Stomach (tissue), 9 donors: Measurements from ENCODE around the gene ITGA2. TPM values are rescaled to one million over a fixed set of nuclear protein-coding genes. Genes with fewer than 3 reads are reported as not detected.

Experiments used
- DNase-seq, 2 donors: peaks; one replicate each; pipeline versions ENCODE4 v3.0.0 to v3.0.0-alpha.2; 2013 to 2019
- H3K27ac ChIP-seq, 5 donors: fragments of 200-600 bp in 4 of 5; sonication (generic) in 4 of 5; one replicate each; pipeline ENCODE4 v1.5.1; 2013 to 2019; ENCODE audit warnings: mild to moderate bottlenecking in 1 of 5, moderate library complexity in 1 of 5
- H3K27me3 ChIP-seq, 3 donors: fragments of 200-600 bp; sonication (generic); one replicate each; pipeline ENCODE4 v1.5.1; 2017 to 2019; ENCODE audit warnings: mixed run types in 1 of 3
- H3K36me3 ChIP-seq, 4 donors: fragments of 200-600 bp; sonication (generic); 1 replicate in 3 of 4; 2 replicates in 1 of 4; pipeline ENCODE4 v1.5.1; 2016 to 2019
- H3K4me1 ChIP-seq, 4 donors: fragments of 200-600 bp; sonication (generic); one replicate each; pipeline ENCODE4 v1.5.1; 2016 to 2019
- H3K4me3 ChIP-seq, 4 donors: fragments of 200-600 bp; sonication (generic) in 3 of 4; one replicate each; pipeline ENCODE4 v1.5.1; 2016 to 2019; ENCODE audit warnings: mild to moderate bottlenecking in 1 of 4
- H3K9me3 ChIP-seq, 4 donors: fragments of 200-600 bp; sonication (generic); one replicate each; pipeline ENCODE4 v1.5.1; 2016 to 2019
- EP300 ChIP-seq: sonication (generic); formaldehyde crosslinking; IDR thresholded peaks from one replicate; pipeline ENCODE4 v1.6.1; 2017; ENCODE audit warnings: antibody characterized with exemption
- POLR2A ChIP-seq, 4 donors: fragments of 450-650 bp; IDR thresholded peaks; one replicate each; pipeline ENCODE4 v1.6.1; 2016; ENCODE audit warnings: antibody characterized with exemption in 4 of 4, control low read depth in 2 of 4, mild to moderate bottlenecking in 1 of 4, moderate library complexity in 1 of 4
- POLR2AphosphoS5 ChIP-seq, 3 donors: sonication (generic); formaldehyde crosslinking; IDR thresholded peaks; one replicate each; pipeline ENCODE4 v1.6.1; 2016; ENCODE audit warnings: antibody characterized with exemption in 3 of 3
- WGBS, 5 donors: extraction: QIAGEN DNeasy Blood & Tissue Kit in 3 of 5; methylation state at CpG; one replicate each; pipeline versions ENCODE4 v1.1.5 to v1.1.7; 2013 to 2018; 5-methylcytosine and 5-hydroxymethylcytosine counted together
- intact Hi-C: fragments of 100-400 bp; cut with DNase I; formaldehyde crosslinking; loops from one replicate; pipeline ENCODE4 v1.15.1; 2023; ENCODE audit warnings: low total_unique reads
- polyA plus RNA-seq, 3 donors: library from polyadenylated mRNA; stranded (reverse); fragments of 200-250 nt; gene quantifications; one replicate each; pipeline ENCODE4 v1.2.3, GENCODE V29; 2013
- total RNA-seq, 5 donors: library from RNA; depleted of rRNA; stranded (reverse); fragments of >200 nt; gene quantifications; one replicate each; pipeline versions ENCODE4 v1.1.0 to v1.2.3, GENCODE V29; 2014 to 2016
- TF ChIP-seq, protein P1 (sequence below), 7 experiments: fragments of 450-650 bp in 4 of 7; fragments of 200-600 bp in 3 of 7; sonication (generic) in 3 of 7; IDR thresholded peaks; one replicate each; pipeline ENCODE4 v1.5.1; 2016 to 2019; ENCODE audit warnings: antibody characterized with exemption in 7 of 7, control low read depth in 2 of 7, mild to moderate bottlenecking in 1 of 7
- donor health status: healthy with polysubstance abuse.
- donor health status: Bipolar disorder and iron deficiency.
- donor health status: healthy.

The ITGA2 gene
- total and polyA plus RNA-seq, 8 donors: 0.58 to 8.3 (median 3.3) TPM

DNA sequence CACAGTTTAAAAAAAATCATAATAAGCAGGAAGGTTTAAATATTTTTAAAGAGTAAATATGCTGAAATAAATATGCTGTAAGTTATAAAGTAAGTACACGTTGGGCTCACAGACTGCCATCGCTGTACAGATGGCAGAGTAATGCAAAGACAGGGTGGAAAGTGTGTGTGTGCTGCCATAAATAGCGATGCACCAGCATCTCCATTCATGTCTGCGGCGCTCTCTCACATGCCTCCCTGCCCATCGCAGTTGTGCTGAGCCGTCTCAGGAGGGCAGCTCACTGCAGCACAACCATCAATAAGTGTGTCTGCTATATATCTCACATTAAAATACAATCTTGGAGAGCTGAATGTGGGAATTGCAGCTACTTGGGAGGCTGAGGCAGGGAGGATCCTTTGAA is 106.1 kb downstream of the ITGA2 start:
- intact Hi-C loops: loop anchor here (5.0 kb wide), 1 partner anchor 143 kb away; no protein-coding TSS in a partner anchor
- Histone ChIP-seq H3K9me3 (no peaks in the 10 kb centered on the region), H3K27me3 (no peaks in the 10 kb centered on the region), H3K27ac (no peak overlapping the region), H3K36me3 (peaks cover 19 to 61% (median 46%) of the 10 kb centered on the region in 4 donors), H3K4me1 (peaks cover 0 to 12% (median 0%) of the 10 kb centered on the region in 4 donors), H3K4me3 (no peak overlapping the region)
- DNase-seq: no peak
- 80 to 89% (median 86%) methylated on average over 6 to 7 of the region's 7 CpGs for WGBS, 5 donors
- TF ChIP-seq POLR2AphosphoS5 (IDR thresholded peaks at IDR 0.05) (no peak), EP300 (no peak), POLR2A (IDR thresholded peaks at IDR 0.05) (no peak)
- TF ChIP-seq, protein P1, sequence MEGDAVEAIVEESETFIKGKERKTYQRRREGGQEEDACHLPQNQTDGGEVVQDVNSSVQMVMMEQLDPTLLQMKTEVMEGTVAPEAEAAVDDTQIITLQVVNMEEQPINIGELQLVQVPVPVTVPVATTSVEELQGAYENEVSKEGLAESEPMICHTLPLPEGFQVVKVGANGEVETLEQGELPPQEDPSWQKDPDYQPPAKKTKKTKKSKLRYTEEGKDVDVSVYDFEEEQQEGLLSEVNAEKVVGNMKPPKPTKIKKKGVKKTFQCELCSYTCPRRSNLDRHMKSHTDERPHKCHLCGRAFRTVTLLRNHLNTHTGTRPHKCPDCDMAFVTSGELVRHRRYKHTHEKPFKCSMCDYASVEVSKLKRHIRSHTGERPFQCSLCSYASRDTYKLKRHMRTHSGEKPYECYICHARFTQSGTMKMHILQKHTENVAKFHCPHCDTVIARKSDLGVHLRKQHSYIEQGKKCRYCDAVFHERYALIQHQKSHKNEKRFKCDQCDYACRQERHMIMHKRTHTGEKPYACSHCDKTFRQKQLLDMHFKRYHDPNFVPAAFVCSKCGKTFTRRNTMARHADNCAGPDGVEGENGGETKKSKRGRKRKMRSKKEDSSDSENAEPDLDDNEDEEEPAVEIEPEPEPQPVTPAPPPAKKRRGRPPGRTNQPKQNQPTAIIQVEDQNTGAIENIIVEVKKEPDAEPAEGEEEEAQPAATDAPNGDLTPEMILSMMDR (IDR thresholded peaks at IDR 0.05): no peak

DNA sequence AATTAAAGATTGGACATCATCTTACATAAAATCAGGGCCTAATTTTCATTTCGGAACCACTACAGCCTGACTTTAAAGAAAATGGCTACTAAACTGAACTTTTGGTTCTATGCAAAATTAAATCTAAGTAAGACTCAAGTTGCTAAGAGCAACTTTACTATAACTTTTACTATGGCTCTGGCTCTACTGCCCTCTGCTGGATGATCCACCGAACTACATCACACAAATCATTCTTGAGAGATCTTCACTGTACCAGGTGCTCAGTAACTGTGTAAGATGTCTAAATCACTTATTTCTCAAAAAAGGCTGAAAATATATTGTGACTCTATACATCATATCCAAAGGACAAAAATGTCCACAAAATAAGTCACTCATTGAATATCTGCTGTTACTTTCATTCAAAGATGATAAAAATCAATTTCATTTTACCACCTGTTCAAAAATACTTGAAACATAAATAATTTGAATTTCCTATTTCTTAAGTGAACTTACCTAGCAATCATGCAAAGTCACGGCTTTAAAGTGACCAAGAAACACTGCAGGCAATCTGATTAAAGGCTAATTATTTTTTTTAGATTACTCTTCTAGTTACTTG is 106.9 kb downstream of the ITGA2 start:
- Histone ChIP-seq H3K4me3 (no peak overlapping the region), H3K36me3 (peaks cover 22 to 67% (median 53%) of the 10 kb centered on the region in 4 donors), H3K27me3 (no peaks in the 10 kb centered on the region), H3K4me1 (peaks cover 0 to 11% (median 0%) of the 10 kb centered on the region in 4 donors), H3K9me3 (no peaks in the 10 kb centered on the region), H3K27ac (no peak overlapping the region)
- peak; percentile 68 to 83 for DNase-seq
- 7 to 20% (median 15%) methylated on average over 3 of the region's 3 CpGs for WGBS, 5 donors
- intact Hi-C loops: loop anchor here (5.0 kb wide), 1 partner anchor 144 kb away; no protein-coding TSS in a partner anchor
- peak in 1 of 3 donors; percentile 9 for TF ChIP-seq POLR2AphosphoS5 (IDR thresholded peaks at IDR 0.05)
- TF ChIP-seq, protein P1 (IDR thresholded peaks at IDR 0.05): peak in 5 of 7 experiments; percentile 57 to 88 (median 84)
- TF ChIP-seq EP300: no peak

DNA sequence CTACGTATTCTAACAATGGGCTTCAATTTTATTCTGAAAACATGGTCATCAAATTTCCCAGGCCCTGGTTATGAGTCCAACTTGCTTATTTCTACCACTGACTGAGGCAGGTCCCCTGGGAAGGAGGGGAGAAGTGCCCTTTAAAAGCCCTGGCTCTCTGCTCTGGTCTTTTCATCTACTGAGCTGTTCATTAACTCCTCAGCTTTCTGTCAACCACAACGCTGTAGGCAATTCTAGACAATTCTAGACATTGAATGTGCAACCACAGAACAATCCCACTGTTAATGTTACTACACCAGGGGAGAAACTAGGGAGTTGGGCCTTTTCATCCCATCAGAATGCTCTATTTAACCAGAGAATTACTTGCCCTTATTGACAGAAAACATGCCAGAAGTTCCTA is 110.4 kb downstream of the ITGA2 start:
- peaks cover 28 to 87% (median 84%) of the 10 kb centered on the region in 4 donors for H3K36me3 ChIP-seq
- no peak for DNase-seq
- H3K27ac ChIP-seq: no peak overlapping the region
- no peak overlapping the region for H3K4me3 ChIP-seq
- intact Hi-C loops: loop anchor here (5.0 kb wide), 1 partner anchor 147 kb away; no protein-coding TSS in a partner anchor
- H3K4me1 ChIP-seq: no peaks in the 10 kb centered on the region
- 54 to 72% (median 65%) methylated on average over 2 of the region's 2 CpGs for WGBS, 5 donors
- H3K9me3 ChIP-seq: no peaks in the 10 kb centered on the region
- TF ChIP-seq POLR2A (IDR thresholded peaks at IDR 0.05) (no peak), POLR2AphosphoS5 (IDR thresholded peaks at IDR 0.05) (no peak), EP300 (no peak)
- TF ChIP-seq, protein P1 (IDR thresholded peaks at IDR 0.05): no peak
- H3K27me3 ChIP-seq: no peaks in the 10 kb centered on the region

DNA sequence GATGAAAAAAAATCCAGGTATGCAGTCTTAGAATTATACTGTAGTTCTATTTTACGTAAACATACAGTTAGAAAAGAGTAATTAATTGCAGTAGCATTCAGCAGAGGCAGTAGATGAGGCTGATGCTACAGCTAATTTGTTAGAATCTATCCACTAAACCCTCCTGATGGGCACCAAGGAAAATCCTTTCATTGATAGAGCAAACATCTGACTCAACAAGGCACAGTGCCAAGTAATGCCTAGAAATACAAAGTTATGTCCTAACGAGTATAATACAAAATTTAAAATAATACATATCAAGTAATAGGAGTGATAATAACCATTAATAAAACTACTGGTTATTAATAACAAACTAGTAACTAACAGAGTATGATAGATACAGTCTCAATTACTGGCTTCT is 111.5 kb downstream of the ITGA2 start:
- no peak for DNase-seq
- TF ChIP-seq POLR2A (IDR thresholded peaks at IDR 0.05) (no peak), POLR2AphosphoS5 (IDR thresholded peaks at IDR 0.05) (no peak), EP300 (no peak)
- TF ChIP-seq, protein P1 (IDR thresholded peaks at IDR 0.05): no peak
- Histone ChIP-seq H3K27me3 (no peaks in the 10 kb centered on the region), H3K9me3 (no peaks in the 10 kb centered on the region), H3K4me1 (peaks cover 0 to 5% (median 0%) of the 10 kb centered on the region in 4 donors), H3K27ac (no peak overlapping the region), H3K36me3 (peaks cover 28 to 85% (median 81%) of the 10 kb centered on the region in 4 donors), H3K4me3 (no peak overlapping the region)
- intact Hi-C loops: no loop called here
- 67 to 72% (median 70%) methylated on average over 2 of the region's 2 CpGs for WGBS, 5 donors
